ENCODE results near the gene GFER.

Gene GFER

DNA sequence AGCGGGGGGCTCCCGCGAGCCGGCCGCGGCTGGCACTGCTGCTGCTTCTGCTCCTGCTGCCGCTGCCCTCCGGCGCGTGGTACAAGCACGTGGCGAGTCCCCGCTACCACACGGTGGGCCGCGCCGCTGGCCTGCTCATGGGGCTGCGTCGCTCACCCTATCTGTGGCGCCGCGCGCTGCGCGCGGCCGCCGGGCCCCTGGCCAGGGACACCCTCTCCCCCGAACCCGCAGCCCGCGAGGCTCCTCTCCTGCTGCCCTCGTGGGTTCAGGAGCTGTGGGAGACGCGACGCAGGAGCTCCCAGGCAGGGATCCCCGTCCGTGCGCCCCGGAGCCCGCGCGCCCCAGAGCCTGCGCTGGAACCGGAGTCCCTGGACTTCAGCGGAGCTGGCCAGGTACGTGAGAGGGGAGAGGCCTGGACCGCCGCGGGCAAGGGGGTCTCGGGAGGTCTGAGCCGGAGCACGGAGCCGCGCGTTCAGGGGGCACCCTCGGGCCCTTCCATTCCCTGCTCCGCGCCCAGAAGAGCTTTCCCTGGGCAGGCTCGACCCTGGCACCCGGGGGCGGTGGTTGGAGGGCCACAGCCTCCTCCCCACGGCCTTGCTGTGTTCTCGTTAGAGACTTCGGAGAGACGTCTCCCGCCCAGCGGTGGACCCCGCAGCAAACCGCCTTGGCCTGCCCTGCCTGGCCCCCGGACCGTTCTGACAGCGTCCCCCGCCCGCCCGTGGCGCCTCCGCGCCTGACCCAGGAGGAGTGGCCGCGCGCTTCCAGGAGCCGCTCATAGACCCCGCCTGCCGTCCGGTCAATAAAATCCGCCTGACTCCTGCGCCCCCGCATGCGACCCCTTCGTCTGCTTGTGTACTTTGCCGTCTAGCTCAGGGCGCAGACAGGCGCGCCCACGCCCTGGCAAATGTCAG lies 36.2 kb downstream of the GFER start:
- Histone ChIP-seq H3K4me3 (ENCODE audit: low read depth, low read length) (no peak overlapping the region), H3K4me1 (0 out of 2 replicates have a peak, but pooled peaks cover 4% of the 10 kb centered on the region), H3K9me3 (no peaks in the 10 kb centered on the region), H3K36me3 (no peaks in the 10 kb centered on the region), H3K27me3 (no peaks in the 10 kb centered on the region)
- no peak for DNase-seq
- TF ChIP-seq, protein P1, sequence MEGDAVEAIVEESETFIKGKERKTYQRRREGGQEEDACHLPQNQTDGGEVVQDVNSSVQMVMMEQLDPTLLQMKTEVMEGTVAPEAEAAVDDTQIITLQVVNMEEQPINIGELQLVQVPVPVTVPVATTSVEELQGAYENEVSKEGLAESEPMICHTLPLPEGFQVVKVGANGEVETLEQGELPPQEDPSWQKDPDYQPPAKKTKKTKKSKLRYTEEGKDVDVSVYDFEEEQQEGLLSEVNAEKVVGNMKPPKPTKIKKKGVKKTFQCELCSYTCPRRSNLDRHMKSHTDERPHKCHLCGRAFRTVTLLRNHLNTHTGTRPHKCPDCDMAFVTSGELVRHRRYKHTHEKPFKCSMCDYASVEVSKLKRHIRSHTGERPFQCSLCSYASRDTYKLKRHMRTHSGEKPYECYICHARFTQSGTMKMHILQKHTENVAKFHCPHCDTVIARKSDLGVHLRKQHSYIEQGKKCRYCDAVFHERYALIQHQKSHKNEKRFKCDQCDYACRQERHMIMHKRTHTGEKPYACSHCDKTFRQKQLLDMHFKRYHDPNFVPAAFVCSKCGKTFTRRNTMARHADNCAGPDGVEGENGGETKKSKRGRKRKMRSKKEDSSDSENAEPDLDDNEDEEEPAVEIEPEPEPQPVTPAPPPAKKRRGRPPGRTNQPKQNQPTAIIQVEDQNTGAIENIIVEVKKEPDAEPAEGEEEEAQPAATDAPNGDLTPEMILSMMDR (IDR thresholded peaks at IDR 0.05; ENCODE audit: low read depth, low read length), result no peak

DNA sequence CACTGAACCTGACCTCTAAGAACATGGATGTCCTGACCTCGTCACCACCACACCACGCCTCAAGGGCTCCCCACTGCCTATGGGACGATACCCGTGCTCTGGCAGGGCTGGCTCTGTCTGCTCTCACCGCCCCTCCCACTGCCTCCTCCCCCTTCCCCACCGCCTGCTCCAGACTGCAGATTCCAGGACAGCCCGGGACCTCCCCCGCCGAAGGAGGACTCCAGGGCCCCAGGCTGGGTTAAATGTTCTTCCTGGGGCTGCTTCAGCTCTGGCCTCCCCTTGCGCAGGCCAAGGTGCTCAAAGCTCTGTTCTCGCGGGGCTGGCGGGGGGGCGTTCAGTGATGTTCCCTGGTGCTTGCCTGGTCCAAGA lies 38.7 kb downstream of the GFER start:
- TF ChIP-seq, protein P1 (IDR thresholded peaks at IDR 0.05; ENCODE audit: low read depth, low read length), result no peak
- DNase-seq, result peak; percentile 75
- H3K36me3 ChIP-seq, result no peaks in the 10 kb centered on the region
- no peaks in the 10 kb centered on the region for H3K27me3 ChIP-seq
- H3K9me3 ChIP-seq, result no peaks in the 10 kb centered on the region
- H3K4me3 ChIP-seq (ENCODE audit: low read depth, low read length), result peak overlapping the region; percentile 50
- 0 out of 2 replicates have a peak, but pooled peaks cover 4% of the 10 kb centered on the region for H3K4me1 ChIP-seq

GRCh38 chr16:2023092-2024031 lies 39.4 kb downstream of the GFER start:
- Histone ChIP-seq H3K9me3 (no peaks in the 10 kb centered on the region), H3K4me3 (ENCODE audit: low read depth, low read length) (peak overlapping the region; percentile 53), H3K36me3 (no peaks in the 10 kb centered on the region), H3K27me3 (no peaks in the 10 kb centered on the region), H3K4me1 (0 out of 2 replicates have a peak, but pooled peaks cover 4% of the 10 kb centered on the region)
- TF ChIP-seq, protein P1 (IDR thresholded peaks at IDR 0.05; ENCODE audit: low read depth, low read length), result peak; percentile 84
- peak; percentile 93 for DNase-seq

GRCh38 chr16:2024032-2024420 lies 40.0 kb downstream of the GFER start:
- Histone ChIP-seq H3K4me3 (ENCODE audit: low read depth, low read length) (peak overlapping the region; percentile 53), H3K9me3 (no peaks in the 10 kb centered on the region), H3K27me3 (no peaks in the 10 kb centered on the region), H3K4me1 (0 out of 2 replicates have a peak, but pooled peaks cover 4% of the 10 kb centered on the region), H3K36me3 (no peaks in the 10 kb centered on the region)
- TF ChIP-seq, protein P1 (IDR thresholded peaks at IDR 0.05; ENCODE audit: low read depth, low read length), result no peak
- DNase-seq, result no peak

DNA sequence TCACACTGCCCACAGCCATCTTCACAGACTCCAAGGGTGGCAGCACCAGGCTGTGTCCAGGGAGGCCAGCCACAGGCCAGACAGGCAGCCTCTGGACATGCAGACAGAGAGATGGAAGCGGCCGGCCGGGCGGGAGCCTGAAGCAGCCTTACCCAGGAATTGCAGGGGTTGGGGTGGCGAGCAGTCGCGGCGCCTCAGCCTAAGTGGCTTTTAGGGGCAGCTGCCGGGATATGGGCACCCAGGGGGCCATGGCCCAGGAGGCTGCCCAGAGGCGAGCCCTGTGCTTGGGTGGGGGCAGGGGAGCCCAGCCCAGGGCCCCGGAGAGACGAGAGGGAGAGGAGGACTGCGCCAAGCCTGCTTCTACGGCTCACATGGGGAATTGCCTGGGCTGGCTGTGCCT lies 41.3 kb downstream of the GFER start:
- Histone ChIP-seq H3K9me3 (no peaks in the 10 kb centered on the region), H3K4me1 (0 out of 2 replicates have a peak, but pooled peaks cover 4% of the 10 kb centered on the region), H3K36me3 (no peaks in the 10 kb centered on the region), H3K4me3 (ENCODE audit: low read depth, low read length) (no peak overlapping the region), H3K27me3 (no peaks in the 10 kb centered on the region)
- TF ChIP-seq, protein P1 (IDR thresholded peaks at IDR 0.05; ENCODE audit: low read depth, low read length), result no peak
- DNase-seq, result no peak
